GM12878 (cell line): ENCODE data around the gene COL25A1. TPM values are rescaled to one million over a fixed set of nuclear protein-coding genes. Genes with fewer than 3 reads are reported as not detected.
"Not testable (repeated sequence)": the region's sequence is repeated elsewhere in the genome, so short reads cannot be mapped to it uniquely, and the experiment has no call there.

Source experiments
- ATAC-seq: fragments of 200-7000 bp; cut with Tn5 transposase; 3 replicates; pipeline ENCODE4 v1.9.1; 2020; ENCODE audit warnings: mild to moderate bottlenecking, moderate library complexity
- BruUV-seq: library from RNA; stranded (reverse); fragments of 400-500 nt; replicated peaks from 2 replicates; lab custom pipeline; 2021; lab: Mats Ljungman, UMichigan
- CTCF ChIA-PET: fragments of 300-600 bp; sonication (Branson Sonifier 250); formaldehyde crosslinking; extraction: SDS; loops from one replicate; lab custom pipeline; 2021; ENCODE audit warnings: inconsistent platforms; lab: Yijun Ruan, JAX
- POLR2A ChIA-PET: fragments of 350-600 bp; formaldehyde crosslinking; extraction: SDS; loops from one replicate; lab custom pipeline; 2021; ENCODE audit warnings: inconsistent platforms; lab: Charles Lee
- RAD21 ChIA-PET: fragments of 300-600 bp; sonication (Branson Sonifier 250); formaldehyde crosslinking; loops from one replicate; lab custom pipeline; 2023; ENCODE audit warnings: antibody characterized with exemption; ENCODE audit not compliant: unreplicated experiment; lab: Charles Lee
- SMC1A ChIA-PET: fragments of 300-600 bp; sonication (Branson Sonifier 250); formaldehyde crosslinking; loops from one replicate; lab custom pipeline; 2023; ENCODE audit not compliant: unreplicated experiment, uncharacterized antibody; lab: Charles Lee
- DNase-seq: peaks from one replicate; pipeline ENCODE4 v3.0.0-alpha.2; 2011; ENCODE audit warnings: low read depth, low spot score
- FAIRE-seq: peaks from 3 replicates; lab custom pipeline; 2011; peaks lifted over from hg19 to GRCh38; lab: Jason Lieb, UNC
- H2AFZ ChIP-seq: 2 replicates; pipeline ENCODE4 v1.6.0; 2011; ENCODE audit warnings: low read depth, low read length, control low read depth; ENCODE audit not compliant: control insufficient read depth
- H3K27ac ChIP-seq: 2 replicates; pipeline ENCODE4 v1.5.1; 2011; ENCODE audit warnings: control low read depth; ENCODE audit not compliant: control insufficient read depth, insufficient read depth
- H3K27me3 ChIP-seq, 2 experiments: replicated peaks in 1 of 2; 2 replicates each; pipeline versions ENCODE4 v1.6.0 to v1.6.1; 2011; ENCODE audit warnings: low read length in 1 of 2; ENCODE audit not compliant: control insufficient read depth in 2 of 2, insufficient read depth in 2 of 2
- H3K36me3 ChIP-seq, 2 experiments: 2 replicates each; pipeline ENCODE4 v1.5.1; 2011; ENCODE audit warnings: low read length in 1 of 2; ENCODE audit not compliant: control insufficient read depth in 2 of 2, insufficient read depth in 2 of 2
- H3K4me1 ChIP-seq: 2 replicates; pipeline ENCODE4 v1.6.1; 2011; ENCODE audit warnings: mild to moderate bottlenecking, low read length, moderate library complexity, mixed read lengths; ENCODE audit not compliant: control insufficient read depth, insufficient read depth
- H3K4me2 ChIP-seq: 2 replicates; pipeline ENCODE4 v1.6.0; 2011; ENCODE audit warnings: control low read depth; ENCODE audit not compliant: control insufficient read depth, insufficient read depth
- H3K4me3 ChIP-seq: fragments of 200-600 bp; sonication (generic); 2 replicates; pipeline ENCODE4 v1.5.1; 2016
- H3K79me2 ChIP-seq: 2 replicates; pipeline ENCODE4 v1.6.0; 2011; ENCODE audit warnings: low read length; ENCODE audit not compliant: control insufficient read depth, insufficient read depth
- H3K9ac ChIP-seq: 2 replicates; pipeline ENCODE4 v1.8.0; 2011; ENCODE audit warnings: low read length, control low read depth, mixed read lengths; ENCODE audit not compliant: control insufficient read depth, insufficient read depth
- H3K9me3 ChIP-seq: replicated peaks from 3 replicates; pipeline ENCODE4 v1.5.1; 2011; ENCODE audit warnings: mild to moderate bottlenecking, low read length; ENCODE audit not compliant: control insufficient read depth, insufficient read depth
- H4K20me1 ChIP-seq: 2 replicates; pipeline ENCODE4 v1.6.0; 2011; ENCODE audit not compliant: control insufficient read depth, insufficient read depth
- JUNB ChIP-seq: IDR thresholded peaks from 2 replicates; pipeline ENCODE4 v1.6.1; 2016; ENCODE audit warnings: antibody characterized with exemption, mild to moderate bottlenecking
- MYC ChIP-seq: IDR thresholded peaks from 2 replicates; pipeline ENCODE4 v1.6.1; 2011; ENCODE audit warnings: mild to moderate bottlenecking, low read length, moderate library complexity, inconsistent platforms; ENCODE audit not compliant: insufficient read depth, insufficient replicate concordance, insufficient read length, severe bottlenecking
- NBN ChIP-seq: fragments of 450-650 bp; IDR thresholded peaks from 2 replicates; pipeline ENCODE4 v1.6.1; 2016
- WGBS: methylation state at CpG from one replicate; pipeline ENCODE4 v1.1.6; 2016; ENCODE audit warnings: low lambda C conversion rate; ENCODE audit not compliant: insufficient replicate concordance, insufficient coverage; ENCODE audit errors: missing lambda C conversion rate; 5-methylcytosine and 5-hydroxymethylcytosine counted together
- in situ Hi-C: fragments of 300-500 bp; cut with MboI; formaldehyde crosslinking; loops from 9 replicates; pipeline ENCODE4 v1.14.3; 2018; ENCODE audit warnings: mixed read lengths
- intact Hi-C: fragments of 100-400 bp; cut with micrococcal nuclease; formaldehyde crosslinking; loops from one replicate; pipeline ENCODE4 v1.14.2; 2022; ENCODE audit not compliant: unreplicated experiment
- polyA plus RNA-seq, 11 experiments: library from polyadenylated mRNA; depleted of rRNA in 4 of 11; unstranded in 6 of 11; stranded (reverse) in 5 of 11; fragments of >200 nt; fragmentation: Nextera tagmentation in 4 of 11; fragmentation: Illumina TruSeq in 1 of 11; extraction: Ambion mirVana in 4 of 11; extraction: Trizol in 1 of 11; gene quantifications; 1 replicate in 1 of 11; 2 replicates in 10 of 11; pipeline versions ENCODE4 v1.2.1 to v1.2.3, GENCODE V29; 2011 to 2016; ENCODE audit warnings: inconsistent platforms in 2 of 11, missing spikeins in 2 of 11, low read depth in 1 of 11
- total RNA-seq, 4 experiments: library from RNA; depleted of rRNA in 3 of 4; stranded (reverse); fragments of >200 nt in 3 of 4; fragmentation: Illumina TruSeq in 1 of 4; extraction: Trizol in 1 of 4; gene quantifications; 2 replicates each; pipeline versions ENCODE4 v1.2.1 to v1.2.3, GENCODE V29; 2013 to 2021

COL25A1 gene
- total and polyA plus RNA-seq, 10 of the 15 experiments (the other 5 are each of a cell fraction or from before 2014, with no cell fraction given), result 0.01 to 0.26 (median 0.12) TPM; not detected in 6

- no TSS peak for BruUV-seq
- FAIRE-seq (no peak), DNase-seq (no peak), ATAC-seq (no peak)
- intact Hi-C loops (no loop called here), in situ Hi-C loops (no loop called here)
- Histone ChIP-seq H3K4me2 (no peak overlapping the region), H3K4me1 (no peaks in the 10 kb centered on the region), H3K27me3 (no peaks in the 10 kb centered on the region), H3K4me3 (no peak overlapping the region), H3K27ac (no peak overlapping the region), H3K9ac (no peak overlapping the region), H3K9me3 (no peaks in the 10 kb centered on the region), H2AFZ (no peak overlapping the region), H3K36me3 (no peaks in the 10 kb centered on the region), H4K20me1 (no peaks in the 10 kb centered on the region), H3K79me2 (no peaks in the 10 kb centered on the region)
- TF ChIP-seq NBN (no peak), MYC (no peak), JUNB (no peak)
- SMC1A ChIA-PET, result interaction anchor here (0.7 kb wide), 1 partner anchor 101 kb away, joined by 3 read pairs; no protein-coding TSS in a partner anchor
- WGBS, result 16% methylated on average over 3 of the region's 3 CpGs
- RAD21 ChIA-PET, result no interaction called here
- POLR2A ChIA-PET, result no interaction called here
- CTCF ChIA-PET, result no interaction called here
These were observed 191.4 kb downstream of the COL25A1 start for GRCh38 chr4:109111031-109111430.

GRCh38 chr4:109108215-109108614 lies 194.2 kb downstream of the COL25A1 start:
- WGBS, result no CpG with 5 or more reads among the region's 2 CpGs
- POLR2A ChIA-PET, ATAC-seq, H3K4me3 ChIP-seq, H3K9me3 ChIP-seq, BruUV-seq, H3K9ac ChIP-seq, CTCF ChIA-PET, H3K27me3 ChIP-seq, H3K79me2 ChIP-seq, H3K27ac ChIP-seq, H3K4me1 ChIP-seq, in situ Hi-C loops, H3K4me2 ChIP-seq, FAIRE-seq, H3K36me3 ChIP-seq, H2AFZ ChIP-seq, intact Hi-C loops, H4K20me1 ChIP-seq, RAD21 ChIA-PET, DNase-seq: not testable (repeated sequence)
- SMC1A ChIA-PET, result interaction anchor here (0.8 kb wide), 1 partner anchor 9 kb away, joined by 3 read pairs; no protein-coding TSS in a partner anchor
